ENCODE results near the gene GMNN. TPM values are rescaled to one million over a fixed set of nuclear protein-coding genes. Genes with fewer than 3 reads are reported as not detected.
"Not testable (repeated sequence)": the region's sequence is repeated elsewhere in the genome, so short reads cannot be mapped to it uniquely, and the experiment has no call there.

Gene GMNN
- 4.6 TPM for total RNA-seq (2013)
- polyA plus RNA-seq (1 to 10 TPM; 2.6 to 5.2 (median 2.9) TPM), polyA minus RNA-seq (2.5 and 2.6 TPM in 2 replicates), total RNA-seq (2.6 to 12.4 (median 3.9) reads per million in 11 experiments)

GRCh38 chr6:24774696-24775519 lies at the start of gene GMNN:
Gene GMNN, plus strand, starts transcription at chr6:24774937. Its CDS starts 2,310 bp downstream, at chr6:24777247.
- under 1% methylated on average over 73 of the region's 75 CpGs for WGBS (ENCODE audit: insufficient coverage)
- H3K9me3 Mint-ChIP-seq, result no peaks in the 10 kb centered on the region

GRCh38 chr6:24730653-24731052 lies 44.1 kb upstream of the GMNN start:
- WGBS (ENCODE audit: insufficient coverage), result 98% methylated on average over 2 of the region's 3 CpGs
- peaks cover 19 to 20% of the 10 kb centered on the region in 2 donors for H3K9me3 ChIP-seq (replicated peaks in 1 of 2; ENCODE audit: control insufficient read depth in 1 of 2, insufficient read depth in 1 of 2, low read length in 2 of 2)
- H3K27ac Mint-ChIP-seq; H3K9ac ChIP-seq (ENCODE audit: insufficient read depth, low read length, poor library complexity, severe bottlenecking); intact Hi-C loops (cut with micrococcal nuclease); H3K4me2 ChIP-seq (replicated peaks; ENCODE audit: extremely low read depth, low read length, poor library complexity, severe bottlenecking); H3K27me3 ChIP-seq (ENCODE audit: control insufficient read depth in 2 of 2, insufficient read depth in 2 of 2, low read length in 2 of 2); H3K27me3 Mint-ChIP-seq (ENCODE audit: low read depth in 3 of 3); H2AFZ ChIP-seq (ENCODE audit: insufficient read depth, low read depth, low read length, poor library complexity, severe bottlenecking); H3K79me2 ChIP-seq (ENCODE audit: insufficient read depth, low read length); H3K4me1 Mint-ChIP-seq; H3K4me1 ChIP-seq (ENCODE audit: control insufficient read depth in 1 of 2, insufficient read depth in 2 of 2, low read length in 2 of 2); H3K4me3 Mint-ChIP-seq; H3K36me3 Mint-ChIP-seq; H3K36me3 ChIP-seq (replicated peaks in 1 of 2; ENCODE audit: control insufficient read depth in 1 of 2, insufficient read depth in 2 of 2, low read length in 2 of 2); DNase-seq; H4K20me1 ChIP-seq (ENCODE audit: insufficient read depth, low read length); H3K27ac ChIP-seq (ENCODE audit: low read depth in 1 of 2, low read length in 2 of 2); H3K4me3 ChIP-seq (replicated peaks in 1 of 3; ENCODE audit: low read depth in 2 of 3, low read length in 3 of 3): not testable (repeated sequence)
- peaks cover 16 to 31% (median 21%) of the 10 kb centered on the region in 7 donors for H3K9me3 Mint-ChIP-seq

More at GRCh38 chr6:24774696-24775519, at the start of gene GMNN:
- peaks cover 53% of the 10 kb centered on the region for H3K79me2 ChIP-seq (ENCODE audit: insufficient read depth, low read length)
- Mint-ChIP-seq H3K4me1 (peaks cover 21% of the 10 kb centered on the region), H3K36me3 (peaks cover under 1 to 1% of the 10 kb centered on the region in 2 donors), H3K27me3 (ENCODE audit: low read depth in 3 of 3) (no peaks in the 10 kb centered on the region), H3K27ac (peak within 1 kb of the TSS; percentile 87 to 98 (median 96)), H3K4me3 (peak within 1 kb of the TSS; percentile 98 to 100)
- H4K20me1 ChIP-seq (ENCODE audit: insufficient read depth, low read length), result no peaks in the 10 kb centered on the region
- intact Hi-C loops (cut with micrococcal nuclease), result loop anchor here (2.0 to 5.0 kb wide), 3 partner anchors 53 to 108 kb away; partner anchors contain the start of genes ACOT13 (in 1 of the 2), C6orf62 (in 1 of the 2) and TDP2 (in 1 of the 2)
- peak within 1 kb of the TSS; percentile 68 for H3K4me2 ChIP-seq (replicated peaks; ENCODE audit: extremely low read depth, low read length, poor library complexity, severe bottlenecking)
- TF ChIP-seq CTCF (IDR thresholded peaks at IDR 0.05), result no peak
- H3K36me3 ChIP-seq (replicated peaks in 1 of 2; ENCODE audit: control insufficient read depth in 1 of 2, insufficient read depth in 2 of 2, low read length in 2 of 2), result no peaks in the 10 kb centered on the region
- DNase-seq, result peak; percentile 95 to 98 (median 96)
- no peaks in the 10 kb centered on the region for H3K27me3 ChIP-seq (ENCODE audit: control insufficient read depth in 2 of 2, insufficient read depth in 2 of 2, low read length in 2 of 2)
- peak within 1 kb of the TSS; percentile 69 to 85 for H3K27ac ChIP-seq (ENCODE audit: low read depth in 1 of 2, low read length in 2 of 2)
- H3K4me3 ChIP-seq (replicated peaks in 1 of 3; ENCODE audit: low read depth in 2 of 3, low read length in 3 of 3), result peak within 1 kb of the TSS; percentile 78 to 100 (median 98)
- peak within 1 kb of the TSS; percentile 55 for H3K9ac ChIP-seq (ENCODE audit: insufficient read depth, low read length, poor library complexity, severe bottlenecking)
- H3K9me3 ChIP-seq (replicated peaks in 1 of 2; ENCODE audit: control insufficient read depth in 1 of 2, insufficient read depth in 1 of 2, low read length in 2 of 2), result no peaks in the 10 kb centered on the region
- peaks cover 18% of the 10 kb centered on the region in 2 donors for H3K4me1 ChIP-seq (ENCODE audit: control insufficient read depth in 1 of 2, insufficient read depth in 2 of 2, low read length in 2 of 2)
- peak within 1 kb of the TSS; percentile 97 for H2AFZ ChIP-seq (ENCODE audit: insufficient read depth, low read depth, low read length, poor library complexity, severe bottlenecking)

- H3K9me3 ChIP-seq (replicated peaks in 1 of 2; ENCODE audit: control insufficient read depth in 1 of 2, insufficient read depth in 1 of 2, low read length in 2 of 2), result peaks cover 19 to 20% of the 10 kb centered on the region in 2 donors
- H3K27me3 Mint-ChIP-seq (ENCODE audit: low read depth in 3 of 3); H3K4me3 ChIP-seq (replicated peaks in 1 of 3; ENCODE audit: low read depth in 2 of 3, low read length in 3 of 3); H3K27me3 ChIP-seq (ENCODE audit: control insufficient read depth in 2 of 2, insufficient read depth in 2 of 2, low read length in 2 of 2); H3K79me2 ChIP-seq (ENCODE audit: insufficient read depth, low read length); H4K20me1 ChIP-seq (ENCODE audit: insufficient read depth, low read length); H3K4me1 ChIP-seq (ENCODE audit: control insufficient read depth in 1 of 2, insufficient read depth in 2 of 2, low read length in 2 of 2); H2AFZ ChIP-seq (ENCODE audit: insufficient read depth, low read depth, low read length, poor library complexity, severe bottlenecking); H3K36me3 ChIP-seq (replicated peaks in 1 of 2; ENCODE audit: control insufficient read depth in 1 of 2, insufficient read depth in 2 of 2, low read length in 2 of 2); intact Hi-C loops (cut with micrococcal nuclease); H3K27ac Mint-ChIP-seq; H3K9ac ChIP-seq (ENCODE audit: insufficient read depth, low read length, poor library complexity, severe bottlenecking); H3K4me2 ChIP-seq (replicated peaks; ENCODE audit: extremely low read depth, low read length, poor library complexity, severe bottlenecking); DNase-seq; H3K4me3 Mint-ChIP-seq; H3K36me3 Mint-ChIP-seq; H3K27ac ChIP-seq (ENCODE audit: low read depth in 1 of 2, low read length in 2 of 2); H3K4me1 Mint-ChIP-seq: not testable (repeated sequence)
- 99% methylated on average over 5 of the region's 6 CpGs for WGBS (ENCODE audit: insufficient coverage)
- peaks cover 16 to 31% (median 21%) of the 10 kb centered on the region in 7 donors for H3K9me3 Mint-ChIP-seq
Observed at GRCh38 chr6:24731456-24732134, 43.1 kb upstream of the GMNN start.

Data from CD14-positive monocyte (primary cell).